KMS-11 (cell line): ENCODE results near the gene CRK.

Source experiments
- H2AFZ ChIP-seq: fragments of 200-600 bp; sonication (generic); 2 replicates; pipeline ENCODE4 v1.6.1; 2016; ENCODE audit warnings: antibody characterized with exemption, mixed run types, low read depth
- H3K27ac ChIP-seq: fragments of 200-600 bp; sonication (generic); 2 replicates; pipeline ENCODE4 v1.6.1; 2016; ENCODE audit warnings: mild to moderate bottlenecking, mixed run types
- H3K27me3 ChIP-seq: fragments of 200-600 bp; sonication (generic); 2 replicates; pipeline ENCODE4 v1.6.1; 2017; ENCODE audit warnings: mild to moderate bottlenecking, low read depth, mixed run types, moderate library complexity; ENCODE audit not compliant: insufficient read depth
- H3K36me3 ChIP-seq: fragments of 200-600 bp; sonication (generic); 2 replicates; pipeline ENCODE4 v1.6.1; 2017; ENCODE audit warnings: mild to moderate bottlenecking, mixed run types; ENCODE audit not compliant: insufficient read depth
- H3K4me1 ChIP-seq: fragments of 200-600 bp; sonication (generic); 2 replicates; pipeline ENCODE4 v1.6.1; 2016; ENCODE audit warnings: mild to moderate bottlenecking, low read depth, mixed run types; ENCODE audit not compliant: poor library complexity, severe bottlenecking
- H3K4me2 ChIP-seq: fragments of 200-600 bp; sonication (generic); 2 replicates; pipeline ENCODE4 v1.7.0; 2016; ENCODE audit warnings: mild to moderate bottlenecking, mixed run types
- H3K4me3 ChIP-seq: fragments of 200-600 bp; sonication (generic); IDR thresholded peaks from 2 replicates; pipeline ENCODE4 v1.6.1; 2017; ENCODE audit warnings: low read depth, low read length, mixed read lengths; ENCODE audit not compliant: insufficient read depth
- H3K79me2 ChIP-seq: fragments of 200-600 bp; sonication (generic); 2 replicates; pipeline ENCODE4 v1.6.1; 2016; ENCODE audit warnings: low read depth, mixed run types; ENCODE audit not compliant: insufficient read depth
- H3K9ac ChIP-seq: fragments of 200-600 bp; sonication (generic); 2 replicates; pipeline ENCODE4 v1.6.1; 2016; ENCODE audit warnings: mild to moderate bottlenecking, mixed run types
- H4K20me1 ChIP-seq: fragments of 200-600 bp; sonication (generic); 2 replicates; pipeline ENCODE4 v1.6.1; 2016; ENCODE audit warnings: mild to moderate bottlenecking, mixed run types; ENCODE audit not compliant: insufficient read depth
- CTCF ChIP-seq: fragments of 200-600 bp; sonication (generic); conservative IDR thresholded peaks from 2 replicates; pipeline ENCODE4 v1.6.1; 2017; ENCODE audit warnings: low read depth, mild to moderate bottlenecking, antibody characterized with exemption, low read length, moderate library complexity, mixed read lengths

The CRK gene

DNA sequence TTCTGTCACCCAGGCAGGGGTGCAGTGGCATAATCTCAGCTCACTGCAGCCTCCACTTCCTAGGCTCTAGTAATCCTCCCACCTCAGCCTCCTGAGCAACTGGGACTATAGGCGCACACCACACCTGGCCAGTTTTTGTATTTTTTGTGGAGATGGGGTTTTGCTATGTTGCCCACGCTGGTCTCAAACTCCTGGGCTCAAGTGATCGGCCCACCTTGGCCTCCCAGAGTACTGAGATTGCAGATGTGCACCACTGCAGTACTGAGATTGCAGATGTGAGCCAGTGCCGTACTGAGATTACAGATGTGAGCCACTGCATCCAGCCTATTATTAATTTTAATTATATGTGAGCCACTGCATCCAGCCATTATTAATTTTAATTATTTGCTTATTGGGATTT is 13.8 kb downstream of the CRK start:
- Histone ChIP-seq H3K27ac (no peak overlapping the region), H2AFZ (no peak overlapping the region), H3K4me1 (no peaks in the 10 kb centered on the region), H3K4me2 (no peak overlapping the region), H3K4me3 (no peak overlapping the region), H3K27me3 (no peaks in the 10 kb centered on the region), H3K9ac (no peak overlapping the region), H3K79me2 (peaks cover 56% of the 10 kb centered on the region; the same call in 1 of the 2 replicates), H3K36me3 (no peaks in the 10 kb centered on the region), H4K20me1 (no peaks in the 10 kb centered on the region)
- no peak for TF ChIP-seq CTCF

GRCh38 chr17:1440921-1441320 is 15.1 kb downstream of the CRK start:
- Histone ChIP-seq H3K36me3 (no peaks in the 10 kb centered on the region), H3K79me2 (peaks cover 55% of the 10 kb centered on the region; the same call in 1 of the 2 replicates), H3K27ac (no peak overlapping the region), H3K4me3 (no peak overlapping the region), H3K4me2 (no peak overlapping the region), H3K4me1 (peaks cover 11% of the 10 kb centered on the region), H2AFZ (no peak overlapping the region), H3K27me3 (no peaks in the 10 kb centered on the region), H4K20me1 (no peaks in the 10 kb centered on the region), H3K9ac (no peak overlapping the region)
- no peak for TF ChIP-seq CTCF

DNA sequence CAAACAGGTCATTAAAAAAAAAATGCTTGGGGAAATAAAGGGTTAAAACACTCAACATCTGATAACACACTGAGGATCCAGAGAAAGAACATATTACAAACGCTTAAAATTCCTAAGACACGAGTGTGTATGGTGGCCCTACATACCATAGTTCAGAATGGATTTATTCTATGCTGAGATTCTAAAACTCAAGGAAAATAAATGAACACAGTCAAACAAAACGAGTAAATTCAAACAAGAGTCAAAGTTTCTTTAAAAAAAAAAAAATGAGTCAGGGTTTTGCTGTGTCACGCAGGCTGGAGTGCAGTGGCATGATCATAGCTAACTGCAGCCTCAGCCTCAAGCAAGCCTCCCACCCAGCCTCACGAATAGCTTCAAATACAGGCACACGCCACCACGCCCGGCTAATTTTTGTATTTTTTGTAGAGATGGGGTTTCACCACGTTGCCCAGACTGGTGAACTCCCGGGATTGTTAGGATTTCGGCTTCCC is 17.4 kb downstream of the CRK start:
- peaks cover 23% of the 10 kb centered on the region for H3K4me1 ChIP-seq
- H3K79me2 ChIP-seq = peaks cover 51% of the 10 kb centered on the region; the same call in 1 of the 2 replicates
- no peak overlapping the region for H2AFZ ChIP-seq
- H3K36me3 ChIP-seq = no peaks in the 10 kb centered on the region
- TF ChIP-seq CTCF = no peak
- H3K27ac ChIP-seq = no peak overlapping the region
- no peak overlapping the region for H3K4me3 ChIP-seq
- no peaks in the 10 kb centered on the region for H3K27me3 ChIP-seq
- H4K20me1 ChIP-seq = no peaks in the 10 kb centered on the region
- H3K9ac ChIP-seq = no peak overlapping the region
- no peak overlapping the region for H3K4me2 ChIP-seq

DNA sequence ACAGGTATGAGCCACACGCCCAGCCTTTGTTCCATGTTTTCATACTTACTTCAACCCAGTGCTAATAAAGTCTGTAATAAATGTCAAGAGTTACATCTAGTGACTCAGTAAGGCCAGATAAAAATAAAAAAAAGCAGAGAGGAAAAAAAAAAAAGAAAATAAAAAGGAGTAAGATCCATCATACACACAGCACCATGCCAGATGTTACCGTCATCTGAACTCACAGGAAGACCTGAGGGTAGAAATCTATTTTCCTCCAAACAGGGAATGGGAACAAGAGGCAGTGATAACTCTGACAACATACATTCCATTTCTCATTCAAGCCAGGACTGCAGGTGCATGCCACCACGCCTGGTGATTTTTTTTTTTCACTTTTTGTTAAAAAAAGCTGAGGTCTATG is 20.7 kb downstream of the CRK start:
- Histone ChIP-seq H3K4me2 (no peak overlapping the region), H3K27me3 (no peaks in the 10 kb centered on the region), H3K79me2 (peaks cover 52% of the 10 kb centered on the region; the same call in 1 of the 2 replicates), H3K4me1 (peaks cover 23% of the 10 kb centered on the region), H3K27ac (no peak overlapping the region), H3K4me3 (no peak overlapping the region), H2AFZ (no peak overlapping the region), H3K36me3 (no peaks in the 10 kb centered on the region), H3K9ac (no peak overlapping the region), H4K20me1 (no peaks in the 10 kb centered on the region)
- TF ChIP-seq CTCF = no peak
